SU-DHL-6 (cell line): ENCODE results near the gene NT5DC4.

Experiments used
- H2AFZ ChIP-seq: fragments of 200-600 bp; sonication (generic); 2 replicates; pipeline ENCODE4 v1.6.1; 2014; ENCODE audit warnings: low read depth, mild to moderate bottlenecking, moderate library complexity, mixed read lengths, antibody characterized with exemption, low read length; ENCODE audit not compliant: severe bottlenecking
- H3F3A ChIP-seq: fragments of 200-600 bp; shearing (Covaris generic); 2 replicates; pipeline ENCODE4 v1.6.0; 2016; ENCODE audit warnings: antibody characterized with exemption, mild to moderate bottlenecking; ENCODE audit not compliant: insufficient read depth
- H3K27ac ChIP-seq: fragments of 200-600 bp; sonication (generic); 2 replicates; pipeline ENCODE4 v1.5.1; 2016; ENCODE audit warnings: low read depth, mild to moderate bottlenecking, low read length, moderate library complexity, mixed read lengths
- H3K27me3 ChIP-seq: fragments of 200-600 bp; sonication (generic), shearing (Covaris generic); 2 replicates; pipeline ENCODE4 v1.6.0; 2014; ENCODE audit warnings: mild to moderate bottlenecking, low read length
- H3K36me3 ChIP-seq: fragments of 200-600 bp; sonication (generic); 2 replicates; pipeline ENCODE4 v1.6.1; 2014; ENCODE audit warnings: mild to moderate bottlenecking, low read length, mixed read lengths
- H3K4me2 ChIP-seq: fragments of 300-600, 200-600 bp; shearing (Covaris generic), sonication (generic); 2 replicates; pipeline ENCODE4 v1.6.0; 2014; ENCODE audit warnings: low read length, low read depth, mild to moderate bottlenecking; ENCODE audit not compliant: poor library complexity, severe bottlenecking
- H3K4me3 ChIP-seq: fragments of 200-600 bp; sonication (generic); 2 replicates; pipeline ENCODE4 v1.5.1; 2014; ENCODE audit warnings: antibody characterized with exemption, low read length, mild to moderate bottlenecking, mixed read lengths; ENCODE audit not compliant: insufficient read depth, poor library complexity, severe bottlenecking
- H3K79me2 ChIP-seq: fragments of 200-600 bp; sonication (generic); 2 replicates; pipeline ENCODE4 v1.6.1; 2014; ENCODE audit warnings: mild to moderate bottlenecking, low read length, moderate library complexity; ENCODE audit not compliant: insufficient read depth
- H3K9ac ChIP-seq: fragments of 200-600 bp; sonication (generic); 2 replicates; pipeline ENCODE4 v1.7.0; 2014; ENCODE audit warnings: mild to moderate bottlenecking, low read length
- H3K9me2 ChIP-seq: fragments of 200-600 bp; sonication (generic); replicated peaks from 2 replicates; pipeline ENCODE4 v1.6.1; 2014; ENCODE audit warnings: low read length; ENCODE audit not compliant: insufficient read depth
- H3K9me3 ChIP-seq: fragments of 200-600 bp; sonication (generic); 2 replicates; pipeline ENCODE4 v1.6.1; 2014; ENCODE audit warnings: low read length, mixed read lengths; ENCODE audit not compliant: insufficient read depth
- H4K20me1 ChIP-seq: fragments of 200-600 bp; sonication (generic); 2 replicates; pipeline ENCODE4 v1.6.1; 2014; ENCODE audit warnings: low read depth, mild to moderate bottlenecking, antibody characterized with exemption, low read length, moderate library complexity, mixed read lengths
- EZH2phosphoT487 ChIP-seq: fragments of 200-600 bp; sonication (generic), shearing (Covaris generic); conservative IDR thresholded peaks from 2 replicates; pipeline ENCODE4 v1.6.1; 2018; ENCODE audit warnings: mild to moderate bottlenecking, antibody characterized with exemption, low read length, moderate library complexity, mixed read lengths
- TF ChIP-seq, protein P1 (sequence below): fragments of 200-600 bp; sonication (generic); IDR thresholded peaks from one replicate; pipeline ENCODE4 v1.5.1; 2017; ENCODE audit warnings: antibody characterized with exemption, mild to moderate bottlenecking, low read length, moderate library complexity; ENCODE audit not compliant: insufficient read depth, poor library complexity, severe bottlenecking

NT5DC4 gene

GRCh38 chr2:112674229-112674628 is 46.6 kb upstream of the NT5DC4 start:
- H2AFZ ChIP-seq: no peak overlapping the region
- no peaks in the 10 kb centered on the region for H3K79me2 ChIP-seq
- H3K9ac ChIP-seq: no peak overlapping the region
- H4K20me1 ChIP-seq: no peaks in the 10 kb centered on the region
- no peaks in the 10 kb centered on the region for H3K27me3 ChIP-seq
- no peak overlapping the region for H3K27ac ChIP-seq
- no peaks in the 10 kb centered on the region for H3K9me3 ChIP-seq
- H3K36me3 ChIP-seq: no peaks in the 10 kb centered on the region
- H3F3A ChIP-seq: no peaks in the 10 kb centered on the region
- no peak overlapping the region for H3K4me2 ChIP-seq
- H3K4me3 ChIP-seq: no peak overlapping the region
- TF ChIP-seq, protein P1, sequence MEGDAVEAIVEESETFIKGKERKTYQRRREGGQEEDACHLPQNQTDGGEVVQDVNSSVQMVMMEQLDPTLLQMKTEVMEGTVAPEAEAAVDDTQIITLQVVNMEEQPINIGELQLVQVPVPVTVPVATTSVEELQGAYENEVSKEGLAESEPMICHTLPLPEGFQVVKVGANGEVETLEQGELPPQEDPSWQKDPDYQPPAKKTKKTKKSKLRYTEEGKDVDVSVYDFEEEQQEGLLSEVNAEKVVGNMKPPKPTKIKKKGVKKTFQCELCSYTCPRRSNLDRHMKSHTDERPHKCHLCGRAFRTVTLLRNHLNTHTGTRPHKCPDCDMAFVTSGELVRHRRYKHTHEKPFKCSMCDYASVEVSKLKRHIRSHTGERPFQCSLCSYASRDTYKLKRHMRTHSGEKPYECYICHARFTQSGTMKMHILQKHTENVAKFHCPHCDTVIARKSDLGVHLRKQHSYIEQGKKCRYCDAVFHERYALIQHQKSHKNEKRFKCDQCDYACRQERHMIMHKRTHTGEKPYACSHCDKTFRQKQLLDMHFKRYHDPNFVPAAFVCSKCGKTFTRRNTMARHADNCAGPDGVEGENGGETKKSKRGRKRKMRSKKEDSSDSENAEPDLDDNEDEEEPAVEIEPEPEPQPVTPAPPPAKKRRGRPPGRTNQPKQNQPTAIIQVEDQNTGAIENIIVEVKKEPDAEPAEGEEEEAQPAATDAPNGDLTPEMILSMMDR: no peak
- no peak for TF ChIP-seq EZH2phosphoT487
- no peaks in the 10 kb centered on the region for H3K9me2 ChIP-seq

DNA sequence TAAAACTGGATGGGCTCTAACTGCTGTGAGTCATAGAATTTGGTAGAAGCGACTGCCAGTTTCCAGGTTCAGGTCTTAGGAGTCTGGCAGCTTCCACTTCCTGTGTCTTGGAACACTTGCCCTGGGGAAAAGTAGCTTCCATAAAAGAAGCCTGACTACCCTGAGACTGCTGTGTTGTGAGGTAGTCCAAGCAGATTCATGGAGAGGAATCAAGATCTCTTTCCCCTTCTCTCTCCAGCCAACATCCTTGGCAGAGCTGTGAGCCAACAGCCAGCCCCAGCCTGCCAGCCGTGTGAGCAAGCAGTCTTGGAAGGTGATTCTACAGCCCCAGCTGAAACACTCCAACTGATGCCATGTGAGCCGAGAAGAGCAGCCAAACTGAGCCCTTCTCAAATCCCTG is 41.3 kb upstream of the NT5DC4 start:
- Histone ChIP-seq H3K9me2 (no peaks in the 10 kb centered on the region), H3K9ac (no peak overlapping the region), H3K4me2 (no peak overlapping the region), H3K9me3 (no peaks in the 10 kb centered on the region), H3F3A (no peaks in the 10 kb centered on the region), H3K27ac (no peak overlapping the region), H4K20me1 (no peaks in the 10 kb centered on the region), H3K79me2 (no peaks in the 10 kb centered on the region), H2AFZ (no peak overlapping the region), H3K27me3 (no peaks in the 10 kb centered on the region), H3K36me3 (no peaks in the 10 kb centered on the region), H3K4me3 (no peak overlapping the region)
- TF ChIP-seq, protein P1: no peak
- TF ChIP-seq EZH2phosphoT487: no peak

DNA sequence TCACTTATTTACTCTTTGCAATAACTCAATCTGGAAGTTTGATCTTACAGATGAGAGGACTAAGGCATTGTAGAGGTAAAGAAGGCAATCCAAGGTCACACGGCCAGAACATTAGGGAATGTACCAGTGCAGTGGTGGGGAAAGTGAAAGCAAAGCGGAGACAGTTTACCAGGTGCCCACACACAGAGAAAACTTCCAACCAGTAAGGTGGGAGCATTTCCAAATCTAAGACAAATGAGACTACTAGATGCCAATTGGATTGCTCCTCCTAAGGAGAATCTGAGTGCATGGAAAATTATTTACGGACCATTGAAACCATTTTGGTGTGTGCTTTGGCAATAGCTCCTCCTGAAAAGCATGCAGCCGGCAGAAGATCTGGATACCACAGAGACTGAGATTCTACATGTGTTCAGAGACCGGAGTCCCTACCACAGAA is 40.1 kb upstream of the NT5DC4 start:
- TF ChIP-seq EZH2phosphoT487: no peak
- TF ChIP-seq, protein P1: no peak
- Histone ChIP-seq H2AFZ (no peak overlapping the region), H3K9ac (no peak overlapping the region)

More for the DNA sequence above, 40.1 kb upstream of the NT5DC4 start:
- no peaks in the 10 kb centered on the region for H3K27me3 ChIP-seq
- no peaks in the 10 kb centered on the region for H3K9me2 ChIP-seq
- H3K36me3 ChIP-seq: no peaks in the 10 kb centered on the region
- no peaks in the 10 kb centered on the region for H3F3A ChIP-seq
- no peak overlapping the region for H3K4me3 ChIP-seq
- H3K4me2 ChIP-seq: no peak overlapping the region
- H3K79me2 ChIP-seq: no peaks in the 10 kb centered on the region
- H4K20me1 ChIP-seq: no peaks in the 10 kb centered on the region
- H3K9me3 ChIP-seq: no peaks in the 10 kb centered on the region
- H3K27ac ChIP-seq: no peak overlapping the region
